Suprapubic skin (tissue), 4 donors: ENCODE measurements around the gene PDE1C. TPM values are rescaled to one million over a fixed set of nuclear protein-coding genes. Genes with fewer than 3 reads are reported as not detected.

ENCODE experiments used
- DNase-seq, 2 donors: peaks; one replicate each; pipeline ENCODE4 v3.0.0-alpha.2; 2019; ENCODE audit warnings: low spot score in 2 of 2
- H3K27ac ChIP-seq: fragments of 200-600 bp; sonication (generic); one replicate; pipeline ENCODE4 v1.5.1; 2019
- H3K27me3 ChIP-seq: fragments of 200-600 bp; sonication (generic); one replicate; pipeline ENCODE4 v1.5.1; 2019
- H3K36me3 ChIP-seq: fragments of 200-600 bp; sonication (generic); one replicate; pipeline ENCODE4 v1.5.1; 2019
- H3K4me1 ChIP-seq: fragments of 200-600 bp; sonication (generic); one replicate; pipeline ENCODE4 v1.5.1; 2019
- H3K4me3 ChIP-seq: fragments of 200-600 bp; sonication (generic); one replicate; pipeline ENCODE4 v1.5.1; 2019; ENCODE audit warnings: mild to moderate bottlenecking
- H3K9me3 ChIP-seq: fragments of 200-600 bp; sonication (generic); one replicate; pipeline ENCODE4 v1.5.1; 2019
- EP300 ChIP-seq: sonication (generic); formaldehyde crosslinking; IDR thresholded peaks from one replicate; pipeline ENCODE4 v1.6.1; 2017; ENCODE audit warnings: antibody characterized with exemption
- POLR2A ChIP-seq, 2 donors: fragments of 450-650 bp; IDR thresholded peaks; one replicate each; pipeline ENCODE4 v1.6.1; 2017; ENCODE audit warnings: antibody characterized with exemption in 2 of 2, mild to moderate bottlenecking in 2 of 2, moderate library complexity in 2 of 2
- POLR2AphosphoS5 ChIP-seq, 3 donors: sonication (generic); formaldehyde crosslinking; IDR thresholded peaks; one replicate each; pipeline ENCODE4 v1.6.1; 2017; ENCODE audit warnings: antibody characterized with exemption in 3 of 3
- WGBS: methylation state at CpG from one replicate; pipeline ENCODE4 v1.1.5; 2018; 5-methylcytosine and 5-hydroxymethylcytosine counted together
- total RNA-seq, 4 donors: library from RNA; depleted of rRNA; stranded (reverse); fragments of >200 nt; gene quantifications; one replicate each; pipeline ENCODE4 v1.1.0, GENCODE V29; 2016
- TF ChIP-seq, protein P1 (sequence below), 2 donors: fragments of 200-600 bp in 1 of 2; fragments of 450-650 bp in 1 of 2; sonication (generic) in 1 of 2; IDR thresholded peaks; one replicate each; pipeline ENCODE4 v1.5.1; 2016 to 2019; ENCODE audit warnings: antibody characterized with exemption in 2 of 2, mild to moderate bottlenecking in 1 of 2, moderate library complexity in 1 of 2

Gene PDE1C
- total RNA-seq, 4 donors from 2014 or later, result 0.64 to 1.8 (median 0.83) TPM

DNA sequence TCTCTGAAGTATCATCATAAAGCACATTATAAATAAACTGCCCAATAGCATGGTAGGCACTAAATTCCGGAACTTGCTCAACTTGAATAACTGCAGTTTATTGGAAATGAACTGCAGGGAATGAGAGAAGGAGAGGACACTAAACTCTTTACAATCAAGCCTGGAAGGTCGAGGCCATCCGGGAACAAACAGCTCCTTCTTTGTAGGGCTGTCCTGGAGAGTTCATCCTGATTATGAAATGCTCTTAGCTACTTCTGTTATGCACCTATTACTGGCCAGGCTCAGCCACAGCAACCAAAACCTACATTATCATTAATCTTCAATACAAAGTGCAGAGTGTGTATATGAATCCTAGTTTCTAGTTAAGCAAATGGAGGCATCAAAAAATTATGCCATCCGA is 318.5 kb downstream of the PDE1C start:
- H3K4me3 ChIP-seq, result no peak overlapping the region
- TF ChIP-seq POLR2AphosphoS5 (IDR thresholded peaks at IDR 0.05), result no peak
- TF ChIP-seq EP300, result no peak
- TF ChIP-seq POLR2A (IDR thresholded peaks at IDR 0.05), result no peak
- TF ChIP-seq, protein P1, sequence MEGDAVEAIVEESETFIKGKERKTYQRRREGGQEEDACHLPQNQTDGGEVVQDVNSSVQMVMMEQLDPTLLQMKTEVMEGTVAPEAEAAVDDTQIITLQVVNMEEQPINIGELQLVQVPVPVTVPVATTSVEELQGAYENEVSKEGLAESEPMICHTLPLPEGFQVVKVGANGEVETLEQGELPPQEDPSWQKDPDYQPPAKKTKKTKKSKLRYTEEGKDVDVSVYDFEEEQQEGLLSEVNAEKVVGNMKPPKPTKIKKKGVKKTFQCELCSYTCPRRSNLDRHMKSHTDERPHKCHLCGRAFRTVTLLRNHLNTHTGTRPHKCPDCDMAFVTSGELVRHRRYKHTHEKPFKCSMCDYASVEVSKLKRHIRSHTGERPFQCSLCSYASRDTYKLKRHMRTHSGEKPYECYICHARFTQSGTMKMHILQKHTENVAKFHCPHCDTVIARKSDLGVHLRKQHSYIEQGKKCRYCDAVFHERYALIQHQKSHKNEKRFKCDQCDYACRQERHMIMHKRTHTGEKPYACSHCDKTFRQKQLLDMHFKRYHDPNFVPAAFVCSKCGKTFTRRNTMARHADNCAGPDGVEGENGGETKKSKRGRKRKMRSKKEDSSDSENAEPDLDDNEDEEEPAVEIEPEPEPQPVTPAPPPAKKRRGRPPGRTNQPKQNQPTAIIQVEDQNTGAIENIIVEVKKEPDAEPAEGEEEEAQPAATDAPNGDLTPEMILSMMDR (IDR thresholded peaks at IDR 0.05), result no peak
- no peaks in the 10 kb centered on the region for H3K9me3 ChIP-seq
- no peak overlapping the region for H3K27ac ChIP-seq
- WGBS, result 74% methylated on average over 4 of the region's 4 CpGs
- no peak for DNase-seq
- no peaks in the 10 kb centered on the region for H3K4me1 ChIP-seq
- H3K36me3 ChIP-seq, result no peaks in the 10 kb centered on the region
- no peaks in the 10 kb centered on the region for H3K27me3 ChIP-seq

DNA sequence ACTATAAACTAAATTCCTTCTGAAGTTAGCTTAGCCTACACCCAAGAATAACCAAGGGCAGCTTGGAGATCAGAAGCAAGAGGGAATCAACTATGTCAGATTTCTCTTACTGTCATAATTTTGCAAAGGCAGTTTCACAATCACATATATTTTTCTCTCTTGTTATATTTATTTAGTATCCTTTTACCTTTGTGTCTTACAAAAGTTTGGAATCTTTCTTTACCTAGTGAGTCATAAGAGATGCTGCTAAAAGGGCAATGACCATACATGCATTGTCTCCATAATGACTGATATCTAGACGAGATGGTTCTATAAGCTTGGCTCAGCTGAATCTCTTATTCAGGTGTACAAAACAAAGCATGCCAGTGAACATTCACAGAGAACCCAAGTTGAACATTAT is 322.1 kb downstream of the PDE1C start:
- H3K36me3 ChIP-seq, result no peaks in the 10 kb centered on the region
- DNase-seq, result no peak
- TF ChIP-seq POLR2A (IDR thresholded peaks at IDR 0.05) (no peak), POLR2AphosphoS5 (IDR thresholded peaks at IDR 0.05) (no peak), EP300 (no peak)
- TF ChIP-seq, protein P1 (IDR thresholded peaks at IDR 0.05), result no peak
- no peak overlapping the region for H3K4me3 ChIP-seq
- 83% methylated on average over 1 of the region's 1 CpG for WGBS
- H3K27ac ChIP-seq, result no peak overlapping the region
- no peaks in the 10 kb centered on the region for H3K9me3 ChIP-seq
- no peaks in the 10 kb centered on the region for H3K27me3 ChIP-seq
- no peaks in the 10 kb centered on the region for H3K4me1 ChIP-seq

GRCh38 chr7:31747553-31747952 is 322.7 kb downstream of the PDE1C start:
- no peaks in the 10 kb centered on the region for H3K4me1 ChIP-seq
- TF ChIP-seq, protein P1 (IDR thresholded peaks at IDR 0.05), result no peak
- TF ChIP-seq POLR2AphosphoS5 (IDR thresholded peaks at IDR 0.05), result no peak
- no peak for TF ChIP-seq POLR2A (IDR thresholded peaks at IDR 0.05)
- no peak for TF ChIP-seq EP300

DNA sequence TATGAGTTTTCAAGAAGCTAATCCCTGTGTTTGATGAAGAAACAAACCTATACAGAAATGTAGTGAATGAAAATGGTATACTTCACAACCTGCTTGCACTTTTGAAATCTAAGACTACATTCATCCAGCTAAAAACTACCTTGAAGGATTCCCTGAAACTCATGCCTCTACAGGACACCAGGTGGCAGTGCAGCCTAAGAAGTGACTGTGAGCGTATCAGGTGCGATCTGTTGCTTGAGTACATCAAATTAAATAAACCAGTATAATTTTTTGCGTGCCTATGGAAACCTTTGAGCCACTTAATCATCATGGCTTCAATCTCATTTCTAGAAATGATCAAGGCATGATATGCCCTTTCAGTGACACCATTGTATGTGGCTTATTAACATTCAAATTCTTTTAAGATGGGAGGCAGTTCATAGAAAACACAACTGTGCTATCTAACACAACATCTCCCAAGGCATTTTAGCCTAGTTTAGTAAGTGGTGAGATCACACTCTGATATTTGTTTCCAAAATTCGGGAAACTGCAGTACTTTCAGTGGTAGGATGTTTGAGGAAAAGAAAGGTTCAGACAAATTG is 325.8 kb downstream of the PDE1C start:
- Histone ChIP-seq H3K9me3 (no peaks in the 10 kb centered on the region), H3K4me3 (no peak overlapping the region), H3K27me3 (peaks cover 8% of the 10 kb centered on the region), H3K36me3 (no peaks in the 10 kb centered on the region), H3K27ac (no peak overlapping the region), H3K4me1 (no peaks in the 10 kb centered on the region)
- WGBS, result 0% methylated on average over 4 of the region's 4 CpGs
- TF ChIP-seq, protein P1 (IDR thresholded peaks at IDR 0.05), result peak; percentile 48 to 69
- TF ChIP-seq EP300, result no peak
- DNase-seq, result no peak

More at GRCh38 chr7:31747553-31747952, 322.7 kb downstream of the PDE1C start:
- DNase-seq, result no peak
- Histone ChIP-seq H3K36me3 (no peaks in the 10 kb centered on the region), H3K9me3 (no peaks in the 10 kb centered on the region), H3K4me3 (no peak overlapping the region), H3K27ac (no peak overlapping the region), H3K27me3 (peaks cover 2% of the 10 kb centered on the region)

- no peaks in the 10 kb centered on the region for H3K4me1 ChIP-seq
- DNase-seq, result no peak
- TF ChIP-seq POLR2A (IDR thresholded peaks at IDR 0.05) (no peak), POLR2AphosphoS5 (IDR thresholded peaks at IDR 0.05) (no peak), EP300 (no peak)
- TF ChIP-seq, protein P1 (IDR thresholded peaks at IDR 0.05), result no peak
- no peaks in the 10 kb centered on the region for H3K36me3 ChIP-seq
- H3K27ac ChIP-seq, result no peak overlapping the region
- 70% methylated on average over 4 of the region's 4 CpGs for WGBS
- no peaks in the 10 kb centered on the region for H3K9me3 ChIP-seq
- H3K4me3 ChIP-seq, result no peak overlapping the region
- H3K27me3 ChIP-seq, result peaks cover 14% of the 10 kb centered on the region
Measured at GRCh38 chr7:31741852-31742251, 328.4 kb downstream of the PDE1C start.
